Kidney (tissue), 14 donors: ENCODE measurements around the gene TTLL5. TPM values are rescaled to one million over a fixed set of nuclear protein-coding genes. Genes with fewer than 3 reads are reported as not detected.

Experiments
- DNase-seq, 5 donors: peaks; one replicate each; pipeline ENCODE4 v3.0.0-alpha.2; 2013 to 2020
- FAIRE-seq: peaks from 2 replicates; lab custom pipeline; 2012; peaks lifted over from hg19 to GRCh38; lab: Jason Lieb, UNC
- H3K27ac ChIP-seq, 2 donors: one replicate each; pipeline ENCODE4 v1.7.0; 2013; ENCODE audit warnings: low read depth in 2 of 2, low read length in 2 of 2, inconsistent platforms in 1 of 2
- H3K27me3 ChIP-seq: one replicate; pipeline ENCODE4 v1.7.1; 2013; ENCODE audit warnings: low read length, inconsistent platforms; ENCODE audit not compliant: control insufficient read depth, insufficient read depth
- H3K36me3 ChIP-seq, 3 donors: one replicate each; pipeline versions ENCODE4 v1.7.0 to v1.7.1; 2013; ENCODE audit warnings: low read length in 3 of 3, control low read depth in 1 of 3, inconsistent platforms in 1 of 3; ENCODE audit not compliant: insufficient read depth in 3 of 3, control insufficient read depth in 2 of 3
- H3K4me1 ChIP-seq, 3 donors: one replicate each; pipeline versions ENCODE4 v1.7.0 to v1.7.1; 2013; ENCODE audit warnings: low read length in 3 of 3, inconsistent platforms in 1 of 3, low read depth in 1 of 3; ENCODE audit not compliant: control insufficient read depth in 2 of 3, insufficient read depth in 2 of 3
- H3K4me3 ChIP-seq, 3 donors: one replicate each; pipeline versions ENCODE4 v1.7.0 to v1.8.1; 2013; ENCODE audit warnings: low read length in 3 of 3, control low read depth in 1 of 3, inconsistent platforms in 1 of 3
- H3K9ac ChIP-seq, 3 donors: one replicate each; pipeline versions ENCODE4 v1.7.0 to v1.7.1; 2013; ENCODE audit warnings: low read length in 3 of 3, control low read depth in 1 of 3, inconsistent platforms in 1 of 3
- H3K9me3 ChIP-seq, 3 donors: one replicate each; pipeline versions ENCODE4 v1.7.0 to v1.7.1; 2013; ENCODE audit warnings: low read length in 3 of 3, control low read depth in 1 of 3, inconsistent platforms in 1 of 3; ENCODE audit not compliant: control insufficient read depth in 2 of 3, insufficient read depth in 1 of 3
- CTCF ChIP-seq: IDR thresholded peaks from 3 replicates; pipeline ENCODE4 v1.5.1; 2012; ENCODE audit warnings: mild to moderate bottlenecking, moderate library complexity, borderline replicate concordance; ENCODE audit not compliant: insufficient read depth; ENCODE audit errors: extremely low read depth
- intact Hi-C: fragments of 100-400 bp; cut with DNase I; formaldehyde crosslinking; loops from one replicate; pipeline ENCODE4 v1.11.1; 2022
- polyA plus RNA-seq: library from polyadenylated mRNA; stranded (reverse); fragments of 350-450 nt; fragmentation: Illumina TruSeq; extraction: RNeasy Lipid Tissue Mini Kit (QIAGEN cat#74804); gene quantifications from one replicate; pipeline ENCODE4 v1.2.3, GENCODE V29; 2014; ENCODE audit warnings: low read depth, low replicate concordance; ENCODE audit not compliant: insufficient read depth
- total RNA-seq: library from RNA; stranded (reverse); fragmentation: NEBNext Ultra II Directional; extraction: Animal tissue kit (Norgen Biotek cat#: 25700); gene quantifications from one replicate; pipeline ENCODE4 v1.2.1, GENCODE V29; 2021
- donor health status: control.
- donor health status: control.
- donor health status: control.
- donor health status: control.
- donor health status: control.
- donor health status: DM: yes; HTN: yes; CAD: no.
- donor health status: Normal renal cell carcinoma (clear cell type).

Gene TTLL5
- total and polyA plus RNA-seq, 2 donors from 2014 or later = 16.8 to 37.2 TPM

- Histone ChIP-seq H3K4me1 (peaks cover 0 to 3% (median 0%) of the 10 kb centered on the region in 3 donors), H3K27ac (no peak overlapping the region), H3K4me3 (no peak overlapping the region), H3K27me3 (no peaks in the 10 kb centered on the region), H3K9me3 (no peaks in the 10 kb centered on the region), H3K36me3 (peaks cover 0 to 2% (median 0%) of the 10 kb centered on the region in 3 donors), H3K9ac (no peak overlapping the region)
- no peak for DNase-seq
- FAIRE-seq = no peak
- no peak for TF ChIP-seq CTCF
- intact Hi-C loops = no loop called here
These were observed 141.4 kb downstream of the TTLL5 start for GRCh38 chr14:75802486-75802885.

- no peak for TF ChIP-seq CTCF
- Histone ChIP-seq H3K27ac (no peak overlapping the region), H3K36me3 (peaks cover 0 to 2% (median 0%) of the 10 kb centered on the region in 3 donors), H3K9me3 (no peaks in the 10 kb centered on the region), H3K27me3 (no peaks in the 10 kb centered on the region), H3K4me1 (peaks cover 0 to 3% (median 0%) of the 10 kb centered on the region in 3 donors), H3K9ac (no peak overlapping the region), H3K4me3 (no peak overlapping the region)
- FAIRE-seq (no peak), DNase-seq (no peak)
- intact Hi-C loops = no loop called here
These were observed 142.7 kb downstream of the TTLL5 start for GRCh38 chr14:75803765-75804164.

DNA sequence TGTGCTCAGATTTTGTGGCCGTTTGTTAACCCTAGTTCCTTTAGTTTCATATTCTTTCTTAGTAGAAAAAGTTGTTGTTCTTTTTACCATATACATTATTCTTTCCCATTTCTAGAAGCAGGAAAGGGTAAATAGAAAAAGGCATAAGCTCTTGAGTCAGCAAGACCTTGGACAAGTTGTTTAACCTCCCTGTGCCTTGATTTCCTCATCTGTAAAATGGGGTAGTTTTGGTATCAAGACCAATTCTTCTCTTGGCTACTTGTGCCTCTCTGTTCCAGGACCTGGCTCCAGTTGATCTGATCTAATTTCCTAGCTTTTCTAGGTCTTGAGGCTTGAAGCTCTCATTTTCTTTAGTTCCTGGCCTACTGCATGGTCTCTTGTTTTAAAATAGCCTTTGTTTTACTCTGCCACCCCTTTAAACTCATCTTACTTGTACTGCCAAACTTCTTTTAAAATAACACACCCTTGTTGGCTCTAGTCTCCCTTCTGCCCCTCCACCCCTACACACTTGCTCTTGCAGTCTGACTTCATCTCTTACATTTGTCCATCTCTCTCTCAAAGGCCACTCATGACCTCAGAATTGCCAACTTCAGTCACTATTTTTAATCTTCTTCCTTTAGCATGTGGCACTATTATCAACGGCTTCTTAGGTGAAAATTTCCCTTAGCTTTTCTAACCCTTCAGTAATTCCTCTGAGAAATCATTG, 143.7 kb downstream of the TTLL5 start:
- peaks cover 0 to 2% (median 0%) of the 10 kb centered on the region in 3 donors for H3K36me3 ChIP-seq
- no peak overlapping the region for H3K9ac ChIP-seq
- H3K4me3 ChIP-seq = no peak overlapping the region
- H3K9me3 ChIP-seq = no peaks in the 10 kb centered on the region
- intact Hi-C loops = no loop called here
- FAIRE-seq = no peak
- peaks cover 0 to 3% (median 0%) of the 10 kb centered on the region in 3 donors for H3K4me1 ChIP-seq
- no peak for DNase-seq
- H3K27ac ChIP-seq = no peak overlapping the region
- no peak for TF ChIP-seq CTCF
- H3K27me3 ChIP-seq = no peaks in the 10 kb centered on the region
